Large intestine (tissue), 3 donors: ENCODE data around the gene KLF4. TPM values are rescaled to one million over a fixed set of nuclear protein-coding genes. Genes with fewer than 3 reads are reported as not detected.

Experiments
- DNase-seq, 2 donors: peaks; one replicate each; pipeline versions ENCODE4 v3.0.0 to v3.0.0-alpha.2; 2013
- H3K27ac ChIP-seq: one replicate; pipeline ENCODE4 v1.5.1; 2013; ENCODE audit warnings: low read length
- H3K27me3 ChIP-seq: 2 replicates; pipeline ENCODE4 v1.6.1; 2013; ENCODE audit warnings: low read length; ENCODE audit not compliant: control insufficient read depth, insufficient read depth
- H3K36me3 ChIP-seq: 2 replicates; pipeline ENCODE4 v1.6.1; 2013; ENCODE audit warnings: low read length; ENCODE audit not compliant: control insufficient read depth, insufficient read depth
- H3K4me1 ChIP-seq: one replicate; pipeline ENCODE4 v1.6.1; 2013; ENCODE audit warnings: low read length; ENCODE audit not compliant: control insufficient read depth, insufficient read depth
- H3K4me3 ChIP-seq: one replicate; pipeline ENCODE4 v1.5.1; 2013; ENCODE audit warnings: low read length
- H3K9me3 ChIP-seq: one replicate; pipeline ENCODE4 v1.6.1; 2013; ENCODE audit warnings: mild to moderate bottlenecking, low read depth, low read length, moderate library complexity; ENCODE audit not compliant: control insufficient read depth
- WGBS: methylation state at CpG from one replicate; pipeline ENCODE4 v1.1.5; 2013; ENCODE audit warnings: low lambda C conversion rate; ENCODE audit not compliant: insufficient coverage; 5-methylcytosine and 5-hydroxymethylcytosine counted together
- polyA plus RNA-seq: library from polyadenylated mRNA; unstranded; fragments of 120-200 nt; gene quantifications from one replicate; pipeline ENCODE4 v1.2.1, GENCODE V29; 2013

Gene KLF4
- polyA plus RNA-seq, 1 donor = 100 TPM

- Histone ChIP-seq H3K4me1 (peaks cover 30% of the 10 kb centered on the region), H3K27me3 (peaks cover 41% of the 10 kb centered on the region), H3K4me3 (peak overlapping the region; percentile 62), H3K27ac (peak overlapping the region; percentile 72), H3K9me3 (peaks cover 11% of the 10 kb centered on the region), H3K36me3 (peaks cover 24% of the 10 kb centered on the region)
- peak; percentile 58 to 83 for DNase-seq
- no CpG with 5 or more reads among the region's 80 CpGs for WGBS
These were observed 1.0 kb downstream of the KLF4 start for GRCh38 chr9:107488375-107489143.

- Histone ChIP-seq H3K4me3 (peak overlapping the region; percentile 62), H3K27ac (peak overlapping the region; percentile 72), H3K9me3 (peaks cover 11% of the 10 kb centered on the region), H3K27me3 (peaks cover 41% of the 10 kb centered on the region), H3K4me1 (peaks cover 27% of the 10 kb centered on the region), H3K36me3 (peaks cover 24% of the 10 kb centered on the region)
- no CpG with 5 or more reads among the region's 91 CpGs for WGBS
- peak; percentile 60 to 78 for DNase-seq
These were observed 1.8 kb downstream of the KLF4 start for GRCh38 chr9:107487521-107488374.

- Histone ChIP-seq H3K4me3 (peak overlapping the region; percentile 62), H3K9me3 (peaks cover 11% of the 10 kb centered on the region), H3K36me3 (peaks cover 24% of the 10 kb centered on the region), H3K27me3 (peaks cover 39% of the 10 kb centered on the region), H3K4me1 (peaks cover 24% of the 10 kb centered on the region), H3K27ac (peak overlapping the region; percentile 72)
- peak in 1 of 2 donors; percentile 14 for DNase-seq
- no CpG with 5 or more reads among the region's 31 CpGs for WGBS
These were observed 2.7 kb downstream of the KLF4 start for GRCh38 chr9:107486674-107487520.

DNA sequence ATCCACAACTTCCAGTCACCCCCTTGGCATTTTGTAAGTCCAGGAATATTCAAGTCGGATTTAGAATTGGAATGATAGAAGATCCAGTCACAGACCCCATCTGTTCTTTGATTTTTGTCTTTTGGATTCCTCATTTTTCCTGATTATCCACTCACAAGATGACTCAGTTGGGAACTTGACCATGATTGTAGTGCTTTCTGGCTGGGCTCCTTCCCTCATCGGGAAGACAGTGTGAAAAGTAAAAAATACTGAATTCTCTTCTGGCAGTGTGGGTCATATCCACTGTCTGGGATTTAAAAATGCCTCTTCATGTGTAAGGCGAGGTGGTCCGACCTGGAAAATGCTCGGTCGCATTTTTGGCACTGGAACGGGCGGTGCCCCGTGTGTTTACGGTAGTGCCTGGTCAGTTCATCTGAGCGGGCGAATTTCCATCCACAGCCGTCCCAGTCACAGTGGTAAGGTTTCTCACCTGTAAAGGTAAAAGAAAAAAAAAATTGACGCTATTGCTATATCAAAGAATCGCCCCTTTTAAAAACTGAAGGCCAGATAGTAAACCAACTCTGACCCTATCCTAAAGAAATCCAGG, 4.0 kb downstream of the KLF4 start:
- DNase-seq = no peak
- peak overlapping the region; percentile 15 for H3K4me3 ChIP-seq
- 90% methylated on average over 2 of the region's 15 CpGs for WGBS

GRCh38 chr9:107484117-107484723, 5.3 kb downstream of the KLF4 start:
- peaks cover 23% of the 10 kb centered on the region for H3K27me3 ChIP-seq
- peaks cover 24% of the 10 kb centered on the region for H3K36me3 ChIP-seq
- H3K4me1 ChIP-seq = peaks cover 5% of the 10 kb centered on the region
- no peak overlapping the region for H3K27ac ChIP-seq
- WGBS = no CpG with 5 or more reads among the region's 4 CpGs
- peak; percentile 58 to 63 for DNase-seq
- H3K9me3 ChIP-seq = peaks cover 8% of the 10 kb centered on the region
- no peak overlapping the region for H3K4me3 ChIP-seq

More for the DNA sequence above, 4.0 kb downstream of the KLF4 start:
- Histone ChIP-seq H3K4me1 (peaks cover 11% of the 10 kb centered on the region), H3K27me3 (peaks cover 27% of the 10 kb centered on the region), H3K36me3 (peaks cover 24% of the 10 kb centered on the region), H3K27ac (no peak overlapping the region), H3K9me3 (peaks cover 11% of the 10 kb centered on the region)

DNA sequence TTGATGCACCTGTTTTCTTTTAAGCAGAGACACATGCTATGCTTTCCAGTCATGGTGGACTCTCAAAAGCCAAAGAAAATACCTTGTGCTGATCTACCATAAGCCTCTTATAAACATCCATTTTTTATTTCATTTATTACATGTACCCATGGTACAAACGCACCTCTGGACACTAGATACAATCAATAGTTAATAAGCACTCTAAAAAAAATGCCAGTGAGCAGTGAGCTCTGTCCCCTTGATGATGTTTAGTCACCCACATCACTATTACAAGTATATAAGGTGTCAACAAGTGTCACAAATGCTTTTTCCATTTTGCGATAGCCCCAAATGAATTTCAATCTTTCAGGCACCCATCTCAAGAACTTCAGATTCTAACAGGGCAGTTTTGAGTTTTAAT, 5.9 kb downstream of the KLF4 start:
- no peak for DNase-seq
- WGBS = 79% methylated on average over 2 of the region's 2 CpGs
- Histone ChIP-seq H3K36me3 (peaks cover 24% of the 10 kb centered on the region), H3K4me3 (no peak overlapping the region), H3K9me3 (peaks cover 8% of the 10 kb centered on the region), H3K27me3 (peaks cover 19% of the 10 kb centered on the region), H3K27ac (no peak overlapping the region), H3K4me1 (peaks cover 5% of the 10 kb centered on the region)

GRCh38 chr9:107481035-107481434, 8.5 kb downstream of the KLF4 start:
- Histone ChIP-seq H3K27ac (no peak overlapping the region), H3K4me3 (no peak overlapping the region), H3K27me3 (no peaks in the 10 kb centered on the region), H3K36me3 (peaks cover 12% of the 10 kb centered on the region), H3K4me1 (no peaks in the 10 kb centered on the region), H3K9me3 (no peaks in the 10 kb centered on the region)
- WGBS = 50% methylated on average over 2 of the region's 4 CpGs
- DNase-seq = no peak

DNA sequence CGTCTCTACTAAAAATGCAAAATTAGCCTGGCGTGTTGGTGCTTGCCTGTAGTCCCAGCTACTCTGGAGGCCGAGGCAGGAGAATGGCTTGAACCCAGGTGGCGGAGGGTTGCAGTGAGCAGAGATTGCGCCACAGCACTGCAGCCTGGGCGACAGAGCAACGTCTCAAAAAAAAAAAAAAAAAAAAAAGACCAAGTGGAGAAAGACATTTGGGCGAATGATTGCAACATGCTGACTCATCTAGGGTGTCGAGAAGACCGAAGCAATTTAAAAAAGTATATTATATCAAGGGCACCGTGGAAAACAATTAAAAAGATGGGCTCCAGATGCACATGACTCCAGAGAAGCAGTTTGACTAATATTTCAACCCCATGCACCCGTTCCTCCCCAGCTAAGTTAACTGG, 9.2 kb downstream of the KLF4 start:
- Histone ChIP-seq H3K27ac (no peak overlapping the region), H3K4me3 (no peak overlapping the region), H3K9me3 (no peaks in the 10 kb centered on the region), H3K27me3 (no peaks in the 10 kb centered on the region), H3K4me1 (no peaks in the 10 kb centered on the region), H3K36me3 (peaks cover 5% of the 10 kb centered on the region)
- 60% methylated on average over 1 of the region's 12 CpGs for WGBS
- DNase-seq = peak; percentile 32 to 41

- DNase-seq = no peak
- Histone ChIP-seq H3K9me3 (no peaks in the 10 kb centered on the region), H3K36me3 (no peaks in the 10 kb centered on the region), H3K4me1 (no peaks in the 10 kb centered on the region), H3K27ac (no peak overlapping the region), H3K27me3 (no peaks in the 10 kb centered on the region), H3K4me3 (no peak overlapping the region)
- no CpG with 5 or more reads among the region's 4 CpGs for WGBS
These were observed 10.8 kb downstream of the KLF4 start for GRCh38 chr9:107478805-107479204.
